ENCODE data around the gene LRCH3.

The LRCH3 gene

DNA sequence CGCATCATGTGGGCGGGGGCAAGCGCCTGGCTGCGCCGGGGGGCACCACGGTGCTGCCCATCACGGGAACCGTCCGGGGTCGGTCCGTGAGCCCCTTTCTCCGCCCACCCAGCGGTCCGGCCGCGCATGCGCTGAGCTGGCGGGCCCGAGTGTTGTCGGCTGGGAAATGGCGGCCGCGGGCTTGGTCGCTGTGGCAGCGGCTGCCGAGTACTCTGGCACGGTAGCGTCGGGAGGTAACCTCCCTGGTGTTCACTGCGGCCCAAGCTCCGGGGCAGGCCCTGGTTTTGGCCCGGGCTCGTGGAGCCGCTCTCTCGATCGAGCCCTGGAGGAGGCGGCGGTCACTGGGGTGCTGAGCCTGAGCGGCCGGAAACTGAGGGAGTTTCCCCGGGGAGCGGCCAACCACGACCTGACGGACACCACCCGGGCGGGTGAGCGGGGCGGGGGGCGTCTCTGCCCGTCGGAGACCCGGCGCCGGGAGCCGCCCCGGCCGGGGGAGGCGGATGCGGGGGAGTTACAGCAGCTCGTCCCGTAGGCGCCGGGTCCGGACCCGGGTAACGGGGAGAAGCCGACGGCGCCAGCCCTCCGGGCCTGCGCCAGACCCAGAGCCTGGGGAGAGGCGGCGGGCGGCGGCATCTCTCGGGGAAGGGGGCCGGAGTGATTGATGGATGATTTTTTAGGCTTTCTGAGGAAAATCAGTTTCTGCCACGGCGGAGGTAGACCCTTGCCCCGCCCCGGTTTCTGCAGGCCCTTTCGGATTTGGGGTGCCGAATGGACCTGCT lies at the start of gene LRCH3:
LRCH3 (plus strand) TSS at position 142 of the 779 bp plus-strand sequence; CDS start at position 167, 25 bp downstream.
- Histone ChIP-seq H3K27ac (ENCODE audit: low read length) (peak within 1 kb of the TSS; percentile 78), H4K20me1 (ENCODE audit: insufficient read depth, low read length) (0 out of 2 replicates have a peak, but pooled peaks cover 5% of the 10 kb centered on the region), H3K4me2 (ENCODE audit: insufficient read depth, low read length) (peak within 1 kb of the TSS; percentile 88), H3K4me3 (ENCODE audit: low read depth in 1 of 2, low read length in 2 of 2) (peak within 1 kb of the TSS; percentile 94 to 98), H3K79me2 (ENCODE audit: insufficient read depth, low read length) (peaks cover 53% of the 10 kb centered on the region), H3K36me3 (ENCODE audit: insufficient read depth, low read length) (no peaks in the 10 kb centered on the region; the same call in 1 of the 2 replicates), H3K4me1 (ENCODE audit: insufficient read depth, low read length) (peaks cover 24% of the 10 kb centered on the region), H3K9ac (ENCODE audit: low read depth, low read length) (peak within 1 kb of the TSS; percentile 97), H2AFZ (ENCODE audit: low read depth, low read length) (peak within 1 kb of the TSS; percentile 99), H3K9me3 (ENCODE audit: insufficient read depth, low read length, severe bottlenecking) (no peaks in the 10 kb centered on the region), H3K27me3 (ENCODE audit: insufficient read depth, low read length, poor library complexity) (no peaks in the 10 kb centered on the region)
- DNase-seq, result peak; percentile 84
- ATAC-seq (ENCODE audit: insufficient read depth, low read depth), result peak; percentile 84
- TF ChIP-seq, protein P1, sequence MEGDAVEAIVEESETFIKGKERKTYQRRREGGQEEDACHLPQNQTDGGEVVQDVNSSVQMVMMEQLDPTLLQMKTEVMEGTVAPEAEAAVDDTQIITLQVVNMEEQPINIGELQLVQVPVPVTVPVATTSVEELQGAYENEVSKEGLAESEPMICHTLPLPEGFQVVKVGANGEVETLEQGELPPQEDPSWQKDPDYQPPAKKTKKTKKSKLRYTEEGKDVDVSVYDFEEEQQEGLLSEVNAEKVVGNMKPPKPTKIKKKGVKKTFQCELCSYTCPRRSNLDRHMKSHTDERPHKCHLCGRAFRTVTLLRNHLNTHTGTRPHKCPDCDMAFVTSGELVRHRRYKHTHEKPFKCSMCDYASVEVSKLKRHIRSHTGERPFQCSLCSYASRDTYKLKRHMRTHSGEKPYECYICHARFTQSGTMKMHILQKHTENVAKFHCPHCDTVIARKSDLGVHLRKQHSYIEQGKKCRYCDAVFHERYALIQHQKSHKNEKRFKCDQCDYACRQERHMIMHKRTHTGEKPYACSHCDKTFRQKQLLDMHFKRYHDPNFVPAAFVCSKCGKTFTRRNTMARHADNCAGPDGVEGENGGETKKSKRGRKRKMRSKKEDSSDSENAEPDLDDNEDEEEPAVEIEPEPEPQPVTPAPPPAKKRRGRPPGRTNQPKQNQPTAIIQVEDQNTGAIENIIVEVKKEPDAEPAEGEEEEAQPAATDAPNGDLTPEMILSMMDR (IDR thresholded peaks at IDR 0.05; ENCODE audit: borderline replicate concordance, extremely low read depth, low read length, poor library complexity, severe bottlenecking), result no peak
- no peak for TF ChIP-seq EZH2 (IDR thresholded peaks at IDR 0.05; ENCODE audit: borderline replicate concordance, low read depth, low read length, severe bottlenecking)

DNA sequence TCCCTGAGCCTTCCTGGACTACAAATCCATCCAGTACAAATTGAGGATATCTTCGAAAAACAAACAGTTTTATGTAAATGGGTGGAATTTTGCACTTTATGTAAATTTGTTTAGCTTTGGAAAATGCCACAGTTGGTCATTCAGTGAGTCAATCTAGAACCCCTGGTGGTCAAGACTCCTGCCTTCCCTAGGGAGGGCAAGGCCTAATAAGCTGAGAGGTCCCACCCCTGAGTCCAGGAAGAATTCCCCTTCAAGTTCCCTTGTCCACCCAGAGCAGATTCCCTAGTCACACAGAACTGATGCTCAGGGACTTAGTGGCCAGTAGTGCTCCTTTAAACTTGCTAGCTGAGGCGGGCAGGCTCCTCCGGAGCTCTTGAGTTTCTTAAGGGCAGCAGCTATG lies 48.3 kb upstream of the LRCH3 start:
- Histone ChIP-seq H3K27me3 (ENCODE audit: insufficient read depth, low read length, poor library complexity) (no peaks in the 10 kb centered on the region), H3K4me3 (ENCODE audit: low read depth in 1 of 2, low read length in 2 of 2) (no peak overlapping the region), H3K36me3 (ENCODE audit: insufficient read depth, low read length) (no peaks in the 10 kb centered on the region), H3K79me2 (ENCODE audit: insufficient read depth, low read length) (no peaks in the 10 kb centered on the region), H3K9me3 (ENCODE audit: insufficient read depth, low read length, severe bottlenecking) (no peaks in the 10 kb centered on the region), H3K27ac (ENCODE audit: low read length) (no peak overlapping the region), H3K9ac (ENCODE audit: low read depth, low read length) (no peak overlapping the region), H3K4me1 (ENCODE audit: insufficient read depth, low read length) (peaks cover 4% of the 10 kb centered on the region), H3K4me2 (ENCODE audit: insufficient read depth, low read length) (no peak overlapping the region), H4K20me1 (ENCODE audit: insufficient read depth, low read length) (no peaks in the 10 kb centered on the region), H2AFZ (ENCODE audit: low read depth, low read length) (no peak overlapping the region)
- TF ChIP-seq, protein P1 (IDR thresholded peaks at IDR 0.05; ENCODE audit: borderline replicate concordance, extremely low read depth, low read length, poor library complexity, severe bottlenecking), result no peak
- TF ChIP-seq EZH2 (IDR thresholded peaks at IDR 0.05; ENCODE audit: borderline replicate concordance, low read depth, low read length, severe bottlenecking), result no peak
- ATAC-seq (ENCODE audit: insufficient read depth, low read depth) (no peak), DNase-seq (no peak)

DNA sequence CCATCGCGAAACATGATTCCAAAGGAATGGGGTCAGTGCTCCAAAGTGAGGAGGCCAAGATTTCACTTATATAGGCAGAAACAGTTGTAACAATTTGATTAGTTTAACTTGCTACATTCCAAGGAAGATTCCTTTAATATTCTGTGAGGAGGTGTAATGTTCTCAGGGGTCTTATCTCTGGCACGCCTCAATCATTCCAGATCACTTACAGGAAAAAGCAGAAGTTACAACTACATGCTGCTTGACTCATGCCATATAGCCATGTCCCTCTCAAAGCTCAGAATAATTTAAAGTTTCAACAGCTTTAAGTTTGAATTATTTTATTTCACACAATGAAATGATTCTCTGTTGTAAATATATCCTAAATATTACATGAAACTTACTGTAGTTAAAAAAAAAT lies 44.8 kb upstream of the LRCH3 start:
- H3K4me2 ChIP-seq (ENCODE audit: insufficient read depth, low read length), result no peak overlapping the region

More for the DNA sequence above, 44.8 kb upstream of the LRCH3 start:
- H3K4me1 ChIP-seq (ENCODE audit: insufficient read depth, low read length), result peaks cover 15% of the 10 kb centered on the region
- H3K9ac ChIP-seq (ENCODE audit: low read depth, low read length), result no peak overlapping the region
- no peak overlapping the region for H3K4me3 ChIP-seq (ENCODE audit: low read depth in 1 of 2, low read length in 2 of 2)
- DNase-seq (no peak), ATAC-seq (ENCODE audit: insufficient read depth, low read depth) (no peak)
- TF ChIP-seq EZH2 (IDR thresholded peaks at IDR 0.05; ENCODE audit: borderline replicate concordance, low read depth, low read length, severe bottlenecking), result no peak
- TF ChIP-seq, protein P1 (IDR thresholded peaks at IDR 0.05; ENCODE audit: borderline replicate concordance, extremely low read depth, low read length, poor library complexity, severe bottlenecking), result no peak
- no peaks in the 10 kb centered on the region; the same call in 1 of the 2 replicates for H3K36me3 ChIP-seq (ENCODE audit: insufficient read depth, low read length)
- H2AFZ ChIP-seq (ENCODE audit: low read depth, low read length), result no peak overlapping the region
- no peak overlapping the region for H3K27ac ChIP-seq (ENCODE audit: low read length)
- no peaks in the 10 kb centered on the region; the same call in 1 of the 2 replicates for H3K79me2 ChIP-seq (ENCODE audit: insufficient read depth, low read length)
- H4K20me1 ChIP-seq (ENCODE audit: insufficient read depth, low read length), result 0 out of 2 replicates have a peak, but pooled peaks cover 3% of the 10 kb centered on the region
- H3K27me3 ChIP-seq (ENCODE audit: insufficient read depth, low read length, poor library complexity), result peaks cover 16% of the 10 kb centered on the region
- no peaks in the 10 kb centered on the region for H3K9me3 ChIP-seq (ENCODE audit: insufficient read depth, low read length, severe bottlenecking)
